ENCODE results near the gene CLIC2. TPM values are rescaled to one million over a fixed set of nuclear protein-coding genes. Genes with fewer than 3 reads are reported as not detected.

Gene CLIC2
- total RNA-seq, 1 donor from 2014 or later = 19.2 TPM

GRCh38 chrX:155262970-155263754 is 71.3 kb downstream of the CLIC2 start:
- no peak for DNase-seq

DNA sequence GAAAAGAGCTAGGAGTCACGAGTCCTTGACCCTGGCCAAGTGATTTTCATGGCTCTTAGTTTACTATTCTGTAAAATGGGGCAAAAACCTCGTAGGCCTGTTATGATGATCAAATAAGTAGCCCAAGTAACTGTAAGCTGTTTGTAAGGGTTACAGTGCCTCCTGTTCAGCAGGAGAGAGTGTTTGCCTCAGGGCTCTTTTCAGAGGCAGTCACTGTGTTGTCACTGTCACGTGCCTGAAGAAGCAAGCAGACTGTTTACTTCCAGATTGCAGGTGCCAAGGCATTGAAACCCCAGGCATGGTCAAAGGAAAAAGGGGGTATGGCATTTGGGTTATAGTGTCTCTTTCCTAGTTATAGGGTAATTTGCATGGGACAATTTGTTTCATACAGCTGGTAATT is 74.7 kb downstream of the CLIC2 start:
- DNase-seq = no peak

- DNase-seq = no peak
Observed at GRCh38 chrX:155251391-155251790, 83.0 kb downstream of the CLIC2 start.

- no peak for DNase-seq
Observed at GRCh38 chrX:155247497-155247896, 86.9 kb downstream of the CLIC2 start.

GRCh38 chrX:155246748-155247147 is 87.7 kb downstream of the CLIC2 start:
- no peak for DNase-seq

- no peak for DNase-seq
Observed at GRCh38 chrX:155242300-155242699, 92.1 kb downstream of the CLIC2 start.

DNA sequence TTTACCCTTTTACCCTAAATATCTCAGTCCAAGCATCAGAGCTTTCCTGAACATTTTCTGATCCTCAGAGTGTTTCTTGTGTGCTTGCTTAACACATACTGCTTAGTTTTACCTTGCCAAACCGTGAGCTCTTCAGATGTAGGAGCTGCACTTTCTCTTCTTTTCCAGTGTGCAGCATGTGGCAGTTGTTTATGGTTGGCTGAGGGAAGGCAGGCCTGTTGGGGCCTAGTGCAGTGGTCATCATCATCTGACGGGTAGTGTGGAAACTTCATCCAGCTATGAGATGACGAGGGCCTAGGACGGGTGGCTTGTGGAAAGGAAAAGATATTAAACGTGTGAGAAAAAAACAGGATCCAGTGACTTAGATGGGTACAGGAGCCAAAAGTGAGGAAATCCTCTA is 96.7 kb downstream of the CLIC2 start:
- no peak for DNase-seq

- no peak for DNase-seq
Observed at GRCh38 chrX:155235891-155236290, 98.5 kb downstream of the CLIC2 start.

- no peak for DNase-seq
Observed at GRCh38 chrX:155231163-155231562, 103.3 kb downstream of the CLIC2 start.

Other genes starting within 250 kb of the CLIC2 start
- gene VBP1, start 118.2 kb downstream of the CLIC2 start, total RNA-seq = 69.6 and 79.0 TPM in 2 replicates
- 0.14 and 0.17 TPM in 2 replicates for gene RAB39B, start 70.1 kb downstream of the CLIC2 start, total RNA-seq
- 0.17 TPM in 1 of 2 replicates, not detected in the other for gene F8A2, start 47.5 kb upstream of the CLIC2 start, total RNA-seq
- 1.7 and 2.7 TPM in 2 replicates for gene F8A3, start 124.0 kb upstream of the CLIC2 start, total RNA-seq